Neural cell (in vitro differentiated cells): ENCODE data around the gene TMC1.
"Not testable (repeated sequence)": the region's sequence is repeated elsewhere in the genome, so short reads cannot be mapped to it uniquely, and the experiment has no call there.

ENCODE experiments used
- EP300 ChIP-seq: fragments of 450-650 bp; conservative IDR thresholded peaks from 2 replicates; pipeline ENCODE4 v1.6.1; 2014; ENCODE audit warnings: antibody characterized with exemption, mild to moderate bottlenecking, moderate library complexity; ENCODE audit not compliant: poor library complexity, severe bottlenecking
- EZH2 ChIP-seq: fragments of 200-600, 300-800 bp; shearing (Covaris generic), sonication (generic); IDR thresholded peaks from 2 replicates; pipeline ENCODE4 v1.6.1; 2014; ENCODE audit warnings: antibody characterized with exemption, low read length, borderline replicate concordance, mild to moderate bottlenecking; ENCODE audit not compliant: insufficient read depth, poor library complexity, severe bottlenecking
- POLR2AphosphoS5 ChIP-seq: IDR thresholded peaks from 2 replicates; pipeline ENCODE4 v1.6.1; 2012
- RAD21 ChIP-seq: fragments of 450-650 bp; conservative IDR thresholded peaks from 2 replicates; pipeline ENCODE4 v1.6.1; 2014; ENCODE audit warnings: antibody characterized with exemption, mild to moderate bottlenecking, moderate library complexity
- SMC3 ChIP-seq: fragments of 450-650 bp; conservative IDR thresholded peaks from 2 replicates; pipeline ENCODE4 v1.6.1; 2014; ENCODE audit warnings: antibody characterized with exemption, mild to moderate bottlenecking, moderate library complexity; ENCODE audit not compliant: poor library complexity
- TAF1 ChIP-seq: IDR thresholded peaks from 2 replicates; pipeline ENCODE4 v1.6.1; 2012; ENCODE audit warnings: low read depth
- TF ChIP-seq, protein P1 (sequence below): fragments of 450-650 bp; IDR thresholded peaks from 2 replicates; pipeline ENCODE4 v1.5.1; 2014; ENCODE audit warnings: antibody characterized with exemption, mild to moderate bottlenecking, moderate library complexity; ENCODE audit not compliant: poor library complexity, severe bottlenecking
- TF ChIP-seq, protein P2 (sequence below): IDR thresholded peaks from 2 replicates; pipeline ENCODE4 v1.6.1; 2012; ENCODE audit warnings: borderline replicate concordance

GRCh38 chr9:72845052-72845451, 323.6 kb downstream of the TMC1 start:
- TF ChIP-seq, protein P1, sequence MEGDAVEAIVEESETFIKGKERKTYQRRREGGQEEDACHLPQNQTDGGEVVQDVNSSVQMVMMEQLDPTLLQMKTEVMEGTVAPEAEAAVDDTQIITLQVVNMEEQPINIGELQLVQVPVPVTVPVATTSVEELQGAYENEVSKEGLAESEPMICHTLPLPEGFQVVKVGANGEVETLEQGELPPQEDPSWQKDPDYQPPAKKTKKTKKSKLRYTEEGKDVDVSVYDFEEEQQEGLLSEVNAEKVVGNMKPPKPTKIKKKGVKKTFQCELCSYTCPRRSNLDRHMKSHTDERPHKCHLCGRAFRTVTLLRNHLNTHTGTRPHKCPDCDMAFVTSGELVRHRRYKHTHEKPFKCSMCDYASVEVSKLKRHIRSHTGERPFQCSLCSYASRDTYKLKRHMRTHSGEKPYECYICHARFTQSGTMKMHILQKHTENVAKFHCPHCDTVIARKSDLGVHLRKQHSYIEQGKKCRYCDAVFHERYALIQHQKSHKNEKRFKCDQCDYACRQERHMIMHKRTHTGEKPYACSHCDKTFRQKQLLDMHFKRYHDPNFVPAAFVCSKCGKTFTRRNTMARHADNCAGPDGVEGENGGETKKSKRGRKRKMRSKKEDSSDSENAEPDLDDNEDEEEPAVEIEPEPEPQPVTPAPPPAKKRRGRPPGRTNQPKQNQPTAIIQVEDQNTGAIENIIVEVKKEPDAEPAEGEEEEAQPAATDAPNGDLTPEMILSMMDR: not testable (repeated sequence)
- TF ChIP-seq POLR2AphosphoS5, TAF1, EZH2, RAD21, SMC3, EP300: not testable (repeated sequence)
- TF ChIP-seq, protein P2, sequence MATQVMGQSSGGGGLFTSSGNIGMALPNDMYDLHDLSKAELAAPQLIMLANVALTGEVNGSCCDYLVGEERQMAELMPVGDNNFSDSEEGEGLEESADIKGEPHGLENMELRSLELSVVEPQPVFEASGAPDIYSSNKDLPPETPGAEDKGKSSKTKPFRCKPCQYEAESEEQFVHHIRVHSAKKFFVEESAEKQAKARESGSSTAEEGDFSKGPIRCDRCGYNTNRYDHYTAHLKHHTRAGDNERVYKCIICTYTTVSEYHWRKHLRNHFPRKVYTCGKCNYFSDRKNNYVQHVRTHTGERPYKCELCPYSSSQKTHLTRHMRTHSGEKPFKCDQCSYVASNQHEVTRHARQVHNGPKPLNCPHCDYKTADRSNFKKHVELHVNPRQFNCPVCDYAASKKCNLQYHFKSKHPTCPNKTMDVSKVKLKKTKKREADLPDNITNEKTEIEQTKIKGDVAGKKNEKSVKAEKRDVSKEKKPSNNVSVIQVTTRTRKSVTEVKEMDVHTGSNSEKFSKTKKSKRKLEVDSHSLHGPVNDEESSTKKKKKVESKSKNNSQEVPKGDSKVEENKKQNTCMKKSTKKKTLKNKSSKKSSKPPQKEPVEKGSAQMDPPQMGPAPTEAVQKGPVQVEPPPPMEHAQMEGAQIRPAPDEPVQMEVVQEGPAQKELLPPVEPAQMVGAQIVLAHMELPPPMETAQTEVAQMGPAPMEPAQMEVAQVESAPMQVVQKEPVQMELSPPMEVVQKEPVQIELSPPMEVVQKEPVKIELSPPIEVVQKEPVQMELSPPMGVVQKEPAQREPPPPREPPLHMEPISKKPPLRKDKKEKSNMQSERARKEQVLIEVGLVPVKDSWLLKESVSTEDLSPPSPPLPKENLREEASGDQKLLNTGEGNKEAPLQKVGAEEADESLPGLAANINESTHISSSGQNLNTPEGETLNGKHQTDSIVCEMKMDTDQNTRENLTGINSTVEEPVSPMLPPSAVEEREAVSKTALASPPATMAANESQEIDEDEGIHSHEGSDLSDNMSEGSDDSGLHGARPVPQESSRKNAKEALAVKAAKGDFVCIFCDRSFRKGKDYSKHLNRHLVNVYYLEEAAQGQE: not testable (repeated sequence)
